ENCODE data around the gene CD6.

Gene CD6

DNA sequence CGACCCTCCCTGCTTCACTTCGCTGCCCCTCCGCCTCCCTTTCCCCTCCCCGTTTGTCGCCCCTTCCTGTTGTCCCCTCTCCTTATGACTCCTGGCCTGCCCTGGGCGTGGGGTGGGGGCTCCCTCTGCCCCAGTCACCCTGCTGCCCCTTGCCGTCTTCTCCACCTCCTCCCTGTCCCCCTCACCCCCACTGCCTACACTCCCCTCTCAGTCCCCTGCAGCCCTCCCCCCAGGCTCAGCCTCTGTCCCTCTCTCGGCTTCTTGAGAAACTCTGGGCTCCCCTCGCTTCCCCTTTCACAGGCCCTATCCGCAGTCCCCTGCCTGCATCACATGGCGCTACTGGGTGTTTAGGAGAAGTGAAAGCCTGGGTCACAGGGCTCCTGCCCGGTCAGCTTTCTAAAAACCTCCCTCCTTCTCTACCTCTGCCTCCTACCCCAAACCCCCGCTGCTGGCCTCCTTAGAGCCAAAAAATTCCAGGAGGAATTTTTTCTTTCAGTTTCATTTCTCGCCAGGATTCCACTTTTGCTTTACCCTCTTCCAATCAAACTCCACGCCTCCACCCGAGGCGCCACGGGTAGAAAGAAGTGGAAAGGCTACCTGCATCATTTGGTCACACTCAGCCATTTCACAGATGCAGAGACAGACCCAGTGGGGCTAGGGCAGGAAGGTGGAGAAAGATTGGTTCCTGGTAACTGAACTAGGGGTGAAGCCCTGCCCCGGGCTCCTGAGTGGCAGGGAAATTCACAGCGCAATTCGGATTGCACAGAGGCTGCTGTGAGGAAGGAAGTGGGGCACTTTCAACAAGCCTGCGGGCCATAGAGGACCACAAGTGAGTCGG, 19.4 kb upstream of the CD6 start, which contains the start of gene SLC15A3:
Gene SLC15A3, minus strand, starts transcription at position 273 of the 838 bp plus-strand sequence. CDS start 625 bp downstream, outside the sequence.
- no peak within 1 kb of the TSS for H3K27ac ChIP-seq (ENCODE audit: extremely low read depth, low read depth, low read length)
- no peak within 1 kb of the TSS for H3K4me3 ChIP-seq (ENCODE audit: low read depth, low read length)
- POLR2A ChIA-PET = no interaction called here
- CTCF ChIA-PET = no interaction called here
- H3K4me1 ChIP-seq (ENCODE audit: control insufficient read depth, insufficient read depth, low read length) = no peaks in the 10 kb centered on the region
- H3K9me3 ChIP-seq (ENCODE audit: control insufficient read depth, insufficient read depth, low read depth, low read length) = no peaks in the 10 kb centered on the region
- TF ChIP-seq OVOL3 (tag by site-specific recombination; IDR thresholded peaks at IDR 0.05) (no peak), ZNF677 (tag by site-specific recombination; IDR thresholded peaks at IDR 0.05) (no peak), ZNF530 (tag by site-specific recombination; IDR thresholded peaks at IDR 0.05; ENCODE audit: low read depth) (no peak), MYNN (tag by site-specific recombination; IDR thresholded peaks at IDR 0.05; ENCODE audit: borderline replicate concordance) (no peak), ZNF155 (tag by site-specific recombination; IDR thresholded peaks at IDR 0.05) (no peak), KLF8 (tag by site-specific recombination; IDR thresholded peaks at IDR 0.05) (no peak), ZNF747 (tag by site-specific recombination; IDR thresholded peaks at IDR 0.05) (no peak), ZNF175 (tag by site-specific recombination; IDR thresholded peaks at IDR 0.05) (no peak), ZNF654 (tag by site-specific recombination; IDR thresholded peaks at IDR 0.05; ENCODE audit: low read depth) (no peak)
- TF ChIP-seq, protein P1, sequence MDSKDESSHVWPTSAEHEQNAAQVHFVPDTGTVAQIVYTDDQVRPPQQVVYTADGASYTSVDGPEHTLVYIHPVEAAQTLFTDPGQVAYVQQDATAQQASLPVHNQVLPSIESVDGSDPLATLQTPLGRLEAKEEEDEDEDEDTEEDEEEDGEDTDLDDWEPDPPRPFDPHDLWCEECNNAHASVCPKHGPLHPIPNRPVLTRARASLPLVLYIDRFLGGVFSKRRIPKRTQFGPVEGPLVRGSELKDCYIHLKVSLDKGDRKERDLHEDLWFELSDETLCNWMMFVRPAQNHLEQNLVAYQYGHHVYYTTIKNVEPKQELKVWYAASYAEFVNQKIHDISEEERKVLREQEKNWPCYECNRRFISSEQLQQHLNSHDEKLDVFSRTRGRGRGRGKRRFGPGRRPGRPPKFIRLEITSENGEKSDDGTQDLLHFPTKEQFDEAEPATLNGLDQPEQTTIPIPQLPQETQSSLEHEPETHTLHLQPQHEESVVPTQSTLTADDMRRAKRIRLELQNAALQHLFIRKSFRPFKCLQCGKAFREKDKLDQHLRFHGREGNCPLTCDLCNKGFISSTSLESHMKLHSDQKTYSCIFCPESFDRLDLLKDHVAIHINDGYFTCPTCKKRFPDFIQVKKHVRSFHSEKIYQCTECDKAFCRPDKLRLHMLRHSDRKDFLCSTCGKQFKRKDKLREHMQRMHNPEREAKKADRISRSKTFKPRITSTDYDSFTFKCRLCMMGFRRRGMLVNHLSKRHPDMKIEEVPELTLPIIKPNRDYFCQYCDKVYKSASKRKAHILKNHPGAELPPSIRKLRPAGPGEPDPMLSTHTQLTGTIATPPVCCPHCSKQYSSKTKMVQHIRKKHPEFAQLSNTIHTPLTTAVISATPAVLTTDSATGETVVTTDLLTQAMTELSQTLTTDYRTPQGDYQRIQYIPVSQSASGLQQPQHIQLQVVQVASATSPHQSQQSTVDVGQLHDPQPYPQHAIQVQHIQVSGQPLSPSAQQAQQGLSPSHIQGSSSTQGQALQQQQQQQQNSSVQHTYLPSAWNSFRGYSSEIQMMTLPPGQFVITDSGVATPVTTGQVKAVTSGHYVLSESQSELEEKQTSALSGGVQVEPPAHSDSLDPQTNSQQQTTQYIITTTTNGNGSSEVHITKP (tag by site-specific recombination; IDR thresholded peaks at IDR 0.05) = no peak
- TF ChIP-seq, protein P2, sequence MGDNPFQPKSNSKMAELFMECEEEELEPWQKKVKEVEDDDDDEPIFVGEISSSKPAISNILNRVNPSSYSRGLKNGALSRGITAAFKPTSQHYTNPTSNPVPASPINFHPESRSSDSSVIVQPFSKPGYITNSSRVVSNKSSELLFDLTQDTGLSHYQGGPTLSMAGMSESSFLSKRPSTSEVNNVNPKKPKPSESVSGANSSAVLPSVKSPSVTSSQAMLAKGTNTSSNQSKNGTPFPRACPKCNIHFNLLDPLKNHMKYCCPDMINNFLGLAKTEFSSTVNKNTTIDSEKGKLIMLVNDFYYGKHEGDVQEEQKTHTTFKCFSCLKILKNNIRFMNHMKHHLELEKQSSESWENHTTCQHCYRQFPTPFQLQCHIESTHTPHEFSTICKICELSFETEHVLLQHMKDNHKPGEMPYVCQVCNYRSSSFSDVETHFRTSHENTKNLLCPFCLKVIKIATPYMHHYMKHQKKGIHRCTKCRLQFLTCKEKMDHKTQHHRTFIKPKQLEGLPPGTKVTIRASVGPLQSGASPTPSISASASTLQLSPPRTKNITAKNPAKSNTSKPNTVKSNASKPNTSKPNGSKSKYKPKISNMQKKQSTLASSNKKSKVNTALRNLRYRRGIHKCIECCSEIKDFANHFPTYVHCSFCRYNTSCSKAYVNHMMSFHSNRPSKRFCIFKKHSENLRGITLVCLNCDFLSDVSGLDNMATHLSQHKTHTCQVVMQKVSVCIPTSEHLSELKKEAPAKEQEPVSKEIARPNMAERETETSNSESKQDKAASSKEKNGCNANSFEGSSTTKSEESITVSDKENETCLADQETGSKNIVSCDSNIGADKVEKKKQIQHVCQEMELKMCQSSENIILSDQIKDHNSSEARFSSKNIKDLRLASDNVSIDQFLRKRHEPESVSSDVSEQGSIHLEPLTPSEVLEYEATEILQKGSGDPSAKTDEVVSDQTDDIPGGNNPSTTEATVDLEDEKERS (tag by site-specific recombination; IDR thresholded peaks at IDR 0.05) = no peak
- TF ChIP-seq, protein P3, sequence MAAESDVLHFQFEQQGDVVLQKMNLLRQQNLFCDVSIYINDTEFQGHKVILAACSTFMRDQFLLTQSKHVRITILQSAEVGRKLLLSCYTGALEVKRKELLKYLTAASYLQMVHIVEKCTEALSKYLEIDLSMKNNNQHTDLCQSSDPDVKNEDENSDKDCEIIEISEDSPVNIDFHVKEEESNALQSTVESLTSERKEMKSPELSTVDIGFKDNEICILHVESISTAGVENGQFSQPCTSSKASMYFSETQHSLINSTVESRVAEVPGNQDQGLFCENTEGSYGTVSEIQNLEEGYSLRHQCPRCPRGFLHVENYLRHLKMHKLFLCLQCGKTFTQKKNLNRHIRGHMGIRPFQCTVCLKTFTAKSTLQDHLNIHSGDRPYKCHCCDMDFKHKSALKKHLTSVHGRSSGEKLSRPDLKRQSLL (tag by site-specific recombination; IDR thresholded peaks at IDR 0.05) = no peak
- TF ChIP-seq, protein P4, sequence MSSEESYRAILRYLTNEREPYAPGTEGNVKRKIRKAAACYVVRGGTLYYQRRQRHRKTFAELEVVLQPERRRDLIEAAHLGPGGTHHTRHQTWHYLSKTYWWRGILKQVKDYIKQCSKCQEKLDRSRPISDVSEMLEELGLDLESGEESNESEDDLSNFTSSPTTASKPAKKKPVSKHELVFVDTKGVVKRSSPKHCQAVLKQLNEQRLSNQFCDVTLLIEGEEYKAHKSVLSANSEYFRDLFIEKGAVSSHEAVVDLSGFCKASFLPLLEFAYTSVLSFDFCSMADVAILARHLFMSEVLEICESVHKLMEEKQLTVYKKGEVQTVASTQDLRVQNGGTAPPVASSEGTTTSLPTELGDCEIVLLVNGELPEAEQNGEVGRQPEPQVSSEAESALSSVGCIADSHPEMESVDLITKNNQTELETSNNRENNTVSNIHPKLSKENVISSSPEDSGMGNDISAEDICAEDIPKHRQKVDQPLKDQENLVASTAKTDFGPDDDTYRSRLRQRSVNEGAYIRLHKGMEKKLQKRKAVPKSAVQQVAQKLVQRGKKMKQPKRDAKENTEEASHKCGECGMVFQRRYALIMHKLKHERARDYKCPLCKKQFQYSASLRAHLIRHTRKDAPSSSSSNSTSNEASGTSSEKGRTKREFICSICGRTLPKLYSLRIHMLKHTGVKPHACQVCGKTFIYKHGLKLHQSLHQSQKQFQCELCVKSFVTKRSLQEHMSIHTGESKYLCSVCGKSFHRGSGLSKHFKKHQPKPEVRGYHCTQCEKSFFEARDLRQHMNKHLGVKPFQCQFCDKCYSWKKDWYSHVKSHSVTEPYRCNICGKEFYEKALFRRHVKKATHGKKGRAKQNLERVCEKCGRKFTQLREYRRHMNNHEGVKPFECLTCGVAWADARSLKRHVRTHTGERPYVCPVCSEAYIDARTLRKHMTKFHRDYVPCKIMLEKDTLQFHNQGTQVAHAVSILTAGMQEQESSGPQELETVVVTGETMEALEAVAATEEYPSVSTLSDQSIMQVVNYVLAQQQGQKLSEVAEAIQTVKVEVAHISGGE (tag by site-specific recombination; conservative IDR thresholded peaks at IDR 0.05; ENCODE audit: low read depth) = no peak
- TF ChIP-seq, protein P5, sequence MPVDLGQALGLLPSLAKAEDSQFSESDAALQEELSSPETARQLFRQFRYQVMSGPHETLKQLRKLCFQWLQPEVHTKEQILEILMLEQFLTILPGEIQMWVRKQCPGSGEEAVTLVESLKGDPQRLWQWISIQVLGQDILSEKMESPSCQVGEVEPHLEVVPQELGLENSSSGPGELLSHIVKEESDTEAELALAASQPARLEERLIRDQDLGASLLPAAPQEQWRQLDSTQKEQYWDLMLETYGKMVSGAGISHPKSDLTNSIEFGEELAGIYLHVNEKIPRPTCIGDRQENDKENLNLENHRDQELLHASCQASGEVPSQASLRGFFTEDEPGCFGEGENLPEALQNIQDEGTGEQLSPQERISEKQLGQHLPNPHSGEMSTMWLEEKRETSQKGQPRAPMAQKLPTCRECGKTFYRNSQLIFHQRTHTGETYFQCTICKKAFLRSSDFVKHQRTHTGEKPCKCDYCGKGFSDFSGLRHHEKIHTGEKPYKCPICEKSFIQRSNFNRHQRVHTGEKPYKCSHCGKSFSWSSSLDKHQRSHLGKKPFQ (tag by site-specific recombination; IDR thresholded peaks at IDR 0.05) = no peak
- H3K36me3 ChIP-seq (ENCODE audit: control insufficient read depth in 2 of 2, insufficient read depth in 1 of 2, low read length in 2 of 2) = no peaks in the 10 kb centered on the region

All from HEK293 (cell line).